Stimulated activated CD8-positive, alpha-beta memory T cell treated with anti-CD3 and anti-CD28 coated beads, Interleukin-4, amount 100 ng/mL, for 1 hour (primary cell): ENCODE measurements around the gene ERCC6L.

Experiments
- DNase-seq, 2 donors: peaks; one replicate each; pipeline ENCODE4 v3.0.0-alpha.2; 2020; ENCODE audit warnings: low read depth in 2 of 2, low spot score in 1 of 2

The ERCC6L gene

DNA sequence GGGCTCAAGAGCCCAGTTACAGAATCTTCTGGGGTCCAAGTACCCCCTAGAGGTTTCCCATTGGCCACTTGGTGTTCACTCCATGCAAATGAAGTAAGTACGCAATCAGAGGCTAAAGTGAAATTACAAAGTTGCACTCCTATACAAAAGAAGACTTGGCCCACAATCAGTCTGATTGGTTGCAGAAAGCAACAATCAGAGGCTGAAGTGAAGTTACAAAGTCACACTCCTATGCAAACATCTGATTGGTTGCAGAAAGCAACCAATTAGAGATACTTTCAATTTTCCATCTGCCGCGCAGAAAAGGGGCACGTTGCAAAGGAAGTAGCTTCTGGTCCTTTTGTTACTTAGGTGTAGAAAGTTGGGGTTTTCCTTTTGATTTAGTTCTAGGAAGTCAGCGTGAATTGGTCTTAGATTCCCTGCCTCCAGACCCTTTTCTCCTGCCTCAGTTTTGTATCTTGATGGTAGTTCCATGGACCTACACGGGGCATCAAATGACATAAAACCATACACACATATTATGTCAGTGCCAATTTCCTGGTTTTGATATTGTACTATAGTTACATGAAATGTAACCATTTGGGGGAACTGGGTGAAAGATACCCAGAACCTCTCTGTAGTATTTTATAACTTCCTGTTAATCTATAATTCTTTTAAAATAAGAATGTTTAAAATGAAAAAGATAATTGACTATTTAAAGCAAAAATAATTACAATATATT is 69.7 kb downstream of the ERCC6L start:
- DNase-seq = no peak

DNA sequence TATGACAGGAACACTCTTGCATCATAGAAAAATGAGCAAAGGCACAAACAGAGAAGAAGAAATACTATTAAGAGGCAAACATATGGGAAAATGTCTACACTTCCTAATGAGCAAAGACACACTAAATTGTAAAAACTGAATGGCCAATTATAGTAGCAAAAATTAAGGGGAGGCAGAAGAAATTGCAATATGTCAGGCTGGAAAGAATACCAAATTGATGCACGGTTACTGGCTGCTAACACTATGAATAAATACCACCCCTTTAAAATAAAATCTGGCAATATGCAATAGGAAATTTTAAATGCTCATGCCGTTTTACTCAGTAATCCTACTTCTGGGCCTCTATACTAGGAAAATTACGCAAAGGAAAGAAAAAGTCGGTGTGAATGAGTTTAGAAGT is 73.3 kb downstream of the ERCC6L start:
- DNase-seq = no peak

DNA sequence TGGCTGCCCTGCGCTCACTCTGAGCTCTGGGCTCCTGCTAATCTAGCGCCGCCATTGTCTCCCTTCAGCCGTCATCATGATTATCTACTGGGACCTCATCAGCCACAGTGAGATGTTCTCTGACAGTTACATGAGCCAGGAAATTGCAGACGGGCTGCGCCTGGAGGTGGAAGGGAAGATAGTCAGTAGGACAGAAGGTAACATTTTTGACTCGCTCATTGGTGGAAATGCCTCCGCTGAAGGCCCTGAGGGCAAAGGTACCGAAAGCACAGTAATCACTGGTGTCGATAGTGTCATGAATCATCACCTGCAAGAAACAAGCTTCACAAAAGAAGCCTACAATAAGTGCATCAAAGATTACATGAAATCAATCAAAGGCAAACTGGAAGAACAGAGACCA is 79.1 kb downstream of the ERCC6L start:
- DNase-seq = no peak

DNA sequence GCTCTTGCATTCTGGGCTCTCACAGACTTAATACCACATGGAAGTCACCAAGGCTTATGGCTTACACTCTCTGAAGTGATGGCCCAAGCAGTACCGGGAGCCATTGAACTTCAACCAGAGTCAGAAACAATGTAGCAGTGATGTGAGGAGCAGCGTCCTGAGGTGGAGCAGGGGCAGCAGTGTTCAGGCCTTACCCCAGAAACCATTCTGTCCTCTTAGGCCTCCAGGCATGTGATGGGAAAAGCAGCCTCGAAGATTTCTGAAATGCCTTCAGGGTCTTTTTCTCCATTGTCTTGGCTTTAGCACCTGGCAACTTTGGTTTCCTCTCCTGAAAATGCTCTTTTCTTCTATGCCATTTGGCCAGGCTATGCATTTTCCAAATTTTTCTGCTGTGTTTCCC is 80.1 kb downstream of the ERCC6L start:
- DNase-seq = no peak
